Trophoblast cell (in vitro differentiated cells and primary cell): ENCODE data around the gene PLB1.

ENCODE experiments used
- DNase-seq, 2 donors: peaks; one replicate each; pipeline ENCODE4 v3.0.0-alpha.2; 2016
- H2AFZ ChIP-seq: 2 replicates; pipeline ENCODE4 v1.6.1; 2013; ENCODE audit warnings: low read length, moderate library complexity, mild to moderate bottlenecking; ENCODE audit not compliant: insufficient read depth, poor library complexity
- H2AK5ac ChIP-seq: 2 replicates; pipeline ENCODE4 v1.6.1; 2013; ENCODE audit warnings: mild to moderate bottlenecking, low read length
- H2BK120ac ChIP-seq: 2 replicates; pipeline ENCODE4 v1.6.1; 2013; ENCODE audit warnings: low read length, mild to moderate bottlenecking, moderate library complexity; ENCODE audit not compliant: insufficient read depth, poor library complexity
- H2BK12ac ChIP-seq: 2 replicates; pipeline ENCODE4 v1.6.1; 2013; ENCODE audit warnings: mild to moderate bottlenecking, low read length, moderate library complexity
- H2BK5ac ChIP-seq: 2 replicates; pipeline ENCODE4 v1.6.1; 2013; ENCODE audit warnings: low read length, low read depth, moderate library complexity, mild to moderate bottlenecking; ENCODE audit not compliant: poor library complexity
- H3K14ac ChIP-seq: 2 replicates; pipeline ENCODE4 v1.6.1; 2013; ENCODE audit warnings: mild to moderate bottlenecking, low read length
- H3K18ac ChIP-seq: 2 replicates; pipeline ENCODE4 v1.6.1; 2013; ENCODE audit warnings: mild to moderate bottlenecking, low read length
- H3K23ac ChIP-seq: 2 replicates; pipeline ENCODE4 v1.6.1; 2013; ENCODE audit warnings: low read length
- H3K27ac ChIP-seq: 2 replicates; pipeline ENCODE4 v1.5.1; 2013; ENCODE audit warnings: low read depth, mild to moderate bottlenecking, inconsistent platforms, low read length, moderate library complexity
- H3K27me3 ChIP-seq: 2 replicates; pipeline ENCODE4 v1.6.1; 2013; ENCODE audit warnings: inconsistent platforms, mild to moderate bottlenecking, low read length, moderate library complexity; ENCODE audit not compliant: insufficient read depth
- H3K36me3 ChIP-seq, 2 experiments: 1 replicate in 1 of 2; 2 replicates in 1 of 2; pipeline ENCODE4 v1.6.1; 2013; ENCODE audit warnings: low read length in 2 of 2, mild to moderate bottlenecking in 2 of 2, moderate library complexity in 1 of 2; ENCODE audit not compliant: insufficient read depth in 2 of 2, control insufficient read depth in 1 of 2
- H3K4ac ChIP-seq: 2 replicates; pipeline ENCODE4 v1.6.1; 2013; ENCODE audit warnings: low read depth, mild to moderate bottlenecking, low read length, moderate library complexity
- H3K4me1 ChIP-seq, 2 experiments: 1 replicate in 1 of 2; 2 replicates in 1 of 2; pipeline ENCODE4 v1.6.1; 2013; ENCODE audit warnings: low read length in 2 of 2, mild to moderate bottlenecking in 2 of 2, moderate library complexity in 1 of 2; ENCODE audit not compliant: insufficient read depth in 2 of 2, control insufficient read depth in 1 of 2
- H3K4me2 ChIP-seq: 2 replicates; pipeline ENCODE4 v1.6.1; 2013; ENCODE audit warnings: inconsistent platforms, mild to moderate bottlenecking, low read length, moderate library complexity
- H3K4me3 ChIP-seq: 2 replicates; pipeline ENCODE4 v1.5.1; 2013; ENCODE audit warnings: mild to moderate bottlenecking, low read depth, low read length, inconsistent platforms
- H3K79me1 ChIP-seq: one replicate; pipeline ENCODE4 v1.6.1; 2013; ENCODE audit warnings: low read length
- H3K79me2 ChIP-seq: 2 replicates; pipeline ENCODE4 v1.6.1; 2013; ENCODE audit warnings: low read length, mild to moderate bottlenecking; ENCODE audit not compliant: control insufficient read depth, insufficient read depth, poor library complexity
- H3K9ac ChIP-seq: 2 replicates; pipeline ENCODE4 v1.6.1; 2013; ENCODE audit warnings: mild to moderate bottlenecking, low read length
- H3K9me3 ChIP-seq: 2 replicates; pipeline ENCODE4 v1.6.1; 2013; ENCODE audit warnings: low read depth, mild to moderate bottlenecking, control low read depth, inconsistent platforms, low read length; ENCODE audit not compliant: insufficient read depth
- H4K12ac ChIP-seq: 2 replicates; pipeline ENCODE4 v1.6.1; 2013; ENCODE audit warnings: low read depth, mild to moderate bottlenecking, low read length, moderate library complexity
- H4K8ac ChIP-seq: 2 replicates; pipeline ENCODE4 v1.6.1; 2013; ENCODE audit warnings: low read depth, mild to moderate bottlenecking, low read length, moderate library complexity
- H4K91ac ChIP-seq: one replicate; pipeline ENCODE4 v1.6.1; 2013; ENCODE audit warnings: low read depth, mild to moderate bottlenecking, low read length, moderate library complexity
- WGBS: extraction: QIAGEN DNeasy Blood & Tissue Kit; methylation state at CpG from one replicate; pipeline ENCODE4 v1.1.7; 2013; ENCODE audit warnings: missing lambda C conversion rate; ENCODE audit not compliant: insufficient read length, insufficient coverage; ENCODE audit errors: extremely low coverage; 5-methylcytosine and 5-hydroxymethylcytosine counted together

The PLB1 gene

DNA sequence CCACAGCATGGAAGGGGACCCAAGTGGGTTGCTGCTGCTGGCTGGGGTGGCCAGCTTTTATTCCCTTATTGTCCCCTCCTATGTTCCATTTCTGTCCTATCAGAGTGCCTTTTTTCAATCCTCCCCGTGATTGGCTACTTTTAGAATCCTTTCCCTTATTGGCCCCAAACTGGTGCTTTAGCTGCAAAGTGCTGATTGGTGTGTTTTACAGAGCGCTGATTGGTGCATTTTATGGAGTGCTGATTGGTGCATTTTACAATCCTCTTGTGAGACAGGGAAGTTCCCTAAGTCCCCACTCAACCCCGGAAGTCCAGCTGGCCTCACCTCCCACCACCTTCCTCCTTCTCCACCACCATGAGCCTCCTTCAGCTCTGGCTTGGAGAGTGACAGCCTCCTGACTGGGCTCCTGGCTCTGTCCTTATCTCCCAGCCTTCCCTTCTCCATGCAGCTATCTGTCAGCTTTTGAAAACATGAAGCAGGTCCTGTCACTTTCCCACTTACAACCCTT lies 20.7 kb upstream of the PLB1 start:
- no CpG with 5 or more reads among the region's 3 CpGs for WGBS
- no peak overlapping the region for H3K4ac ChIP-seq

GRCh38 chr2:28477087-28477486 lies 18.8 kb upstream of the PLB1 start:
- H3K79me1 ChIP-seq: no peaks in the 10 kb centered on the region
- H3K27me3 ChIP-seq: no peaks in the 10 kb centered on the region
- no peak overlapping the region for H3K4me2 ChIP-seq
- no peaks in the 10 kb centered on the region for H3K79me2 ChIP-seq
- H3K27ac ChIP-seq: no peak overlapping the region
- no CpG with 5 or more reads among the region's 2 CpGs for WGBS
- no peak overlapping the region for H2BK120ac ChIP-seq
- H2BK12ac ChIP-seq: no peak overlapping the region
- H2AFZ ChIP-seq: no peak overlapping the region
- H3K36me3 ChIP-seq: no peaks in the 10 kb centered on the region
- no peak overlapping the region for H4K12ac ChIP-seq
- H3K4me1 ChIP-seq: no peaks in the 10 kb centered on the region
- no peak overlapping the region for H3K4me3 ChIP-seq
- H3K23ac ChIP-seq: no peak overlapping the region
- no peak overlapping the region for H3K18ac ChIP-seq
- no peak overlapping the region for H3K4ac ChIP-seq
- no peak for DNase-seq
- H2BK5ac ChIP-seq: no peak overlapping the region
- no peak overlapping the region for H3K9ac ChIP-seq
- no peak overlapping the region for H4K8ac ChIP-seq
- peaks cover 1% of the 10 kb centered on the region for H3K9me3 ChIP-seq
- no peak overlapping the region for H4K91ac ChIP-seq
- no peak overlapping the region for H2AK5ac ChIP-seq
- no peak overlapping the region for H3K14ac ChIP-seq

More for the DNA sequence above, 20.7 kb upstream of the PLB1 start:
- Histone ChIP-seq H3K9ac (no peak overlapping the region), H3K27me3 (no peaks in the 10 kb centered on the region), H3K4me1 (no peaks in the 10 kb centered on the region), H2AFZ (no peak overlapping the region), H3K4me3 (no peak overlapping the region), H2BK12ac (no peak overlapping the region), H4K12ac (no peak overlapping the region), H3K23ac (no peak overlapping the region), H3K14ac (no peak overlapping the region), H3K9me3 (peaks cover 4% of the 10 kb centered on the region), H4K8ac (no peak overlapping the region), H3K4me2 (no peak overlapping the region), H3K79me1 (no peaks in the 10 kb centered on the region), H3K36me3 (no peaks in the 10 kb centered on the region), H2BK5ac (no peak overlapping the region), H3K79me2 (no peaks in the 10 kb centered on the region), H4K91ac (no peak overlapping the region), H3K18ac (no peak overlapping the region), H2AK5ac (no peak overlapping the region), H2BK120ac (no peak overlapping the region), H3K27ac (no peak overlapping the region)
- no peak for DNase-seq

GRCh38 chr2:28477645-28478044 lies 18.2 kb upstream of the PLB1 start:
- WGBS: no CpG with 5 or more reads among the region's 3 CpGs
- H4K12ac ChIP-seq: no peak overlapping the region

DNA sequence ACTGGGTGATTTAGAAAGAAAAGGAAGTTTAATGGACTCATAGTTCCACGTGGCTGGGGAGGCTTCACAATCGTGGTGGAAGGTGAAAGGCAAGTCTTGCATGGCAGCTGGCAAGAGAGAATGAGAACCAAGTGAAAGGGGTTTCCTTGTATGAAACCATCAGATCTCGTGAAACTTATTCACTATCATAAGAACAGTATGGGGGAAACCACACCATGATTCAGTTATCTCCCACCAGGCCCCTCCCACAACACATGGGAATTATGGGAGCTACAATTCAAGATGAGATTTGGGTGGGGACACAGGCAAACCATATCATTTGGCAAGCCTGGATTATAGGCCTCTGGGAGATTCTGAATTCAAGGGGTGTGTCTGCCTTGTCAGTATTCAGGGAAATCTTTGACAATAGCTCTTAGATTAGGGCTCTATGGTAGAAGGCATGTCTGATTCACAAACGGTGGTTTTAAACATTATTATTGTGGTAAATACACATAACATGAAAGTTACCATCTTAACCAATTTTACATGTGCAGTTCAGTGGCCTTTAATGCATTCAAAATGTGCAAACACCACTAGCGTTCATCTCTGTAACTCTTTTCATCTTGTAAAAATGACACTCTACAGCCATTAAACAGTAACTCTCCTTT lies 15.3 kb upstream of the PLB1 start:
- Histone ChIP-seq H3K14ac (no peak overlapping the region), H2AFZ (no peak overlapping the region), H2BK5ac (no peak overlapping the region), H3K9me3 (no peaks in the 10 kb centered on the region), H3K9ac (no peak overlapping the region), H3K4me1 (no peaks in the 10 kb centered on the region), H3K4me3 (no peak overlapping the region), H2BK12ac (no peak overlapping the region), H2AK5ac (no peak overlapping the region), H3K18ac (no peak overlapping the region), H3K36me3 (no peaks in the 10 kb centered on the region), H3K79me2 (no peaks in the 10 kb centered on the region), H3K27me3 (no peaks in the 10 kb centered on the region), H3K4ac (no peak overlapping the region), H2BK120ac (no peak overlapping the region), H4K12ac (no peak overlapping the region), H4K8ac (no peak overlapping the region), H4K91ac (no peak overlapping the region), H3K27ac (no peak overlapping the region), H3K79me1 (no peaks in the 10 kb centered on the region), H3K4me2 (no peak overlapping the region), H3K23ac (no peak overlapping the region)
- no CpG with 5 or more reads among the region's 5 CpGs for WGBS
- no peak for DNase-seq

More at GRCh38 chr2:28477645-28478044, 18.2 kb upstream of the PLB1 start:
- Histone ChIP-seq H2AK5ac (no peak overlapping the region), H4K8ac (no peak overlapping the region), H2BK120ac (no peak overlapping the region), H3K27me3 (no peaks in the 10 kb centered on the region), H4K91ac (no peak overlapping the region), H3K14ac (no peak overlapping the region), H3K27ac (no peak overlapping the region), H3K18ac (no peak overlapping the region), H2AFZ (no peak overlapping the region), H3K4me1 (no peaks in the 10 kb centered on the region), H3K4ac (no peak overlapping the region), H3K9ac (no peak overlapping the region), H3K4me2 (no peak overlapping the region), H3K79me2 (no peaks in the 10 kb centered on the region), H3K9me3 (peaks cover 1% of the 10 kb centered on the region), H3K36me3 (no peaks in the 10 kb centered on the region), H3K4me3 (no peak overlapping the region), H2BK12ac (no peak overlapping the region), H2BK5ac (no peak overlapping the region), H3K79me1 (no peaks in the 10 kb centered on the region), H3K23ac (no peak overlapping the region)
- no peak for DNase-seq
